Measurements from ENCODE around the gene KLK2. TPM values are rescaled to one million over a fixed set of nuclear protein-coding genes. Genes with fewer than 3 reads are reported as not detected.

KLK2 gene
- polyA plus RNA-seq, 3 donors: not detected

- no peaks in the 10 kb centered on the region for H3K36me3 ChIP-seq (replicated peaks in 1 of 2; ENCODE audit: control insufficient read depth in 1 of 2, insufficient read depth in 2 of 2, low read length in 2 of 2)
- Mint-ChIP-seq H3K4me3 (no peak overlapping the region), H3K36me3 (no peaks in the 10 kb centered on the region), H3K9me3 (peaks cover 0 to 12% (median 8%) of the 10 kb centered on the region in 7 donors), H3K27ac (no peak overlapping the region), H3K27me3 (ENCODE audit: low read depth in 3 of 3) (peaks cover 9 to 16% (median 11%) of the 10 kb centered on the region in 3 donors), H3K4me1 (no peaks in the 10 kb centered on the region)
- no peak overlapping the region for H3K4me2 ChIP-seq (replicated peaks; ENCODE audit: extremely low read depth, low read length, poor library complexity, severe bottlenecking)
- no peaks in the 10 kb centered on the region for H3K4me1 ChIP-seq (ENCODE audit: control insufficient read depth in 1 of 2, insufficient read depth in 2 of 2, low read length in 2 of 2)
- H3K79me2 ChIP-seq (ENCODE audit: insufficient read depth, low read length): no peaks in the 10 kb centered on the region
- DNase-seq: no peak
- H3K27ac ChIP-seq (ENCODE audit: low read depth in 1 of 2, low read length in 2 of 2): no peak overlapping the region
- H4K20me1 ChIP-seq (ENCODE audit: insufficient read depth, low read length): no peaks in the 10 kb centered on the region
- no CpG with 5 or more reads among the region's 5 CpGs for WGBS (ENCODE audit: insufficient coverage)
- H3K9ac ChIP-seq (ENCODE audit: insufficient read depth, low read length, poor library complexity, severe bottlenecking): no peak overlapping the region
- intact Hi-C loops (cut with micrococcal nuclease): no loop called here
- H3K9me3 ChIP-seq (replicated peaks in 1 of 2; ENCODE audit: control insufficient read depth in 1 of 2, insufficient read depth in 1 of 2, low read length in 2 of 2): peaks cover 0 to 14% of the 10 kb centered on the region in 2 donors
- no peak overlapping the region for H2AFZ ChIP-seq (ENCODE audit: insufficient read depth, low read depth, low read length, poor library complexity, severe bottlenecking)
- H3K27me3 ChIP-seq (ENCODE audit: control insufficient read depth in 2 of 2, insufficient read depth in 2 of 2, low read length in 2 of 2): no peaks in the 10 kb centered on the region
- TF ChIP-seq CTCF (IDR thresholded peaks at IDR 0.05): no peak
- no peak overlapping the region for H3K4me3 ChIP-seq (replicated peaks in 1 of 3; ENCODE audit: low read depth in 2 of 3, low read length in 3 of 3)
These were observed 18.0 kb downstream of the KLK2 start for GRCh38 chr19:50891253-50891625.

GRCh38 chr19:50893047-50893736, 20.0 kb downstream of the KLK2 start:
- Mint-ChIP-seq H3K4me3 (no peak overlapping the region), H3K27ac (no peak overlapping the region), H3K9me3 (peaks cover 0 to 12% (median 8%) of the 10 kb centered on the region in 7 donors), H3K4me1 (no peaks in the 10 kb centered on the region), H3K27me3 (ENCODE audit: low read depth in 3 of 3) (peaks cover 9 to 13% (median 11%) of the 10 kb centered on the region in 3 donors), H3K36me3 (no peaks in the 10 kb centered on the region)
- intact Hi-C loops (cut with micrococcal nuclease): no loop called here
- WGBS (ENCODE audit: insufficient coverage): 97% methylated on average over 12 of the region's 18 CpGs
- H3K9ac ChIP-seq (ENCODE audit: insufficient read depth, low read length, poor library complexity, severe bottlenecking): no peak overlapping the region
- H2AFZ ChIP-seq (ENCODE audit: insufficient read depth, low read depth, low read length, poor library complexity, severe bottlenecking): no peak overlapping the region
- peaks cover 0 to 14% of the 10 kb centered on the region in 2 donors for H3K9me3 ChIP-seq (replicated peaks in 1 of 2; ENCODE audit: control insufficient read depth in 1 of 2, insufficient read depth in 1 of 2, low read length in 2 of 2)
- no peak for DNase-seq
- H3K27me3 ChIP-seq (ENCODE audit: control insufficient read depth in 2 of 2, insufficient read depth in 2 of 2, low read length in 2 of 2): no peaks in the 10 kb centered on the region
- H3K36me3 ChIP-seq (replicated peaks in 1 of 2; ENCODE audit: control insufficient read depth in 1 of 2, insufficient read depth in 2 of 2, low read length in 2 of 2): no peaks in the 10 kb centered on the region
- no peak overlapping the region for H3K4me2 ChIP-seq (replicated peaks; ENCODE audit: extremely low read depth, low read length, poor library complexity, severe bottlenecking)
- no peak for TF ChIP-seq CTCF (IDR thresholded peaks at IDR 0.05)
- no peaks in the 10 kb centered on the region for H3K79me2 ChIP-seq (ENCODE audit: insufficient read depth, low read length)
- H4K20me1 ChIP-seq (ENCODE audit: insufficient read depth, low read length): no peaks in the 10 kb centered on the region
- H3K27ac ChIP-seq (ENCODE audit: low read depth in 1 of 2, low read length in 2 of 2): no peak overlapping the region
- H3K4me1 ChIP-seq (ENCODE audit: control insufficient read depth in 1 of 2, insufficient read depth in 2 of 2, low read length in 2 of 2): no peaks in the 10 kb centered on the region
- H3K4me3 ChIP-seq (replicated peaks in 1 of 3; ENCODE audit: low read depth in 2 of 3, low read length in 3 of 3): no peak overlapping the region

Measured in CD14-positive monocyte (primary cell).